H9 (cell line): ENCODE results near the gene LPP. TPM values are rescaled to one million over a fixed set of nuclear protein-coding genes. Genes with fewer than 3 reads are reported as not detected.

Experiments used
- DNase-seq: peaks from one replicate; pipeline ENCODE4 v3.0.0-alpha.2; 2017
- H2AFZ ChIP-seq: one replicate; pipeline ENCODE4 v1.6.1; 2013; ENCODE audit warnings: mild to moderate bottlenecking, low read length, control low read depth, moderate library complexity
- H2AK5ac ChIP-seq: 2 replicates; pipeline ENCODE4 v1.6.1; 2013; ENCODE audit warnings: low read length, control low read depth, mixed read lengths; ENCODE audit not compliant: insufficient read length
- H2BK120ac ChIP-seq: one replicate; pipeline ENCODE4 v1.6.1; 2013; ENCODE audit warnings: low read depth, mild to moderate bottlenecking, low read length, control low read depth, inconsistent platforms; ENCODE audit not compliant: poor library complexity, severe bottlenecking
- H2BK12ac ChIP-seq: 2 replicates; pipeline ENCODE4 v1.6.1; 2013; ENCODE audit warnings: low read length, control low read depth, mixed read lengths, low read depth; ENCODE audit not compliant: insufficient read length
- H2BK15ac ChIP-seq: 2 replicates; pipeline ENCODE4 v1.6.1; 2013; ENCODE audit warnings: low read depth, low read length, control low read depth
- H2BK20ac ChIP-seq: one replicate; pipeline ENCODE4 v1.6.1; 2013; ENCODE audit warnings: low read depth, mild to moderate bottlenecking, low read length, control low read depth, inconsistent platforms; ENCODE audit not compliant: poor library complexity, severe bottlenecking
- H2BK5ac ChIP-seq: 2 replicates; pipeline ENCODE4 v1.6.1; 2013; ENCODE audit warnings: low read length, control low read depth, mixed read lengths; ENCODE audit not compliant: insufficient read length
- H3K14ac ChIP-seq: 2 replicates; pipeline ENCODE4 v1.6.1; 2013; ENCODE audit warnings: low read length, control low read depth; ENCODE audit not compliant: insufficient read depth
- H3K18ac ChIP-seq: 2 replicates; pipeline ENCODE4 v1.6.1; 2013; ENCODE audit warnings: low read depth, mild to moderate bottlenecking, mixed read lengths, low read length, control low read depth; ENCODE audit not compliant: insufficient read length
- H3K23ac ChIP-seq: 2 replicates; pipeline ENCODE4 v1.6.1; 2013; ENCODE audit warnings: low read length, control low read depth, mixed read lengths, low read depth; ENCODE audit not compliant: insufficient read length
- H3K23me2 ChIP-seq: 2 replicates; pipeline ENCODE4 v1.6.1; 2013; ENCODE audit warnings: low read depth, mild to moderate bottlenecking, mixed read lengths, low read length, control low read depth; ENCODE audit not compliant: insufficient read length, poor library complexity, severe bottlenecking
- H3K27ac ChIP-seq: 2 replicates; pipeline ENCODE4 v1.5.1; 2013; ENCODE audit warnings: low read length, control low read depth, mixed read lengths, low read depth; ENCODE audit not compliant: insufficient read length
- H3K27me3 ChIP-seq: 2 replicates; pipeline ENCODE4 v1.6.1; 2013; ENCODE audit warnings: low read length, control low read depth, inconsistent platforms; ENCODE audit not compliant: insufficient read depth
- H3K4ac ChIP-seq: 2 replicates; pipeline ENCODE4 v1.6.1; 2013; ENCODE audit warnings: low read depth, mild to moderate bottlenecking, control low read depth, inconsistent platforms, low read length, moderate library complexity
- H3K4me1 ChIP-seq: 2 replicates; pipeline ENCODE4 v1.6.1; 2013; ENCODE audit warnings: low read length, control low read depth, inconsistent platforms; ENCODE audit not compliant: insufficient read depth
- H3K4me2 ChIP-seq: 2 replicates; pipeline ENCODE4 v1.6.1; 2013; ENCODE audit warnings: low read length, control low read depth, mixed read lengths; ENCODE audit not compliant: insufficient read length, insufficient read depth
- H3K56ac ChIP-seq: 2 replicates; pipeline ENCODE4 v1.6.1; 2013; ENCODE audit warnings: low read depth, mild to moderate bottlenecking, mixed read lengths, low read length, control low read depth; ENCODE audit not compliant: insufficient read length
- H3K79me1 ChIP-seq: 2 replicates; pipeline ENCODE4 v1.6.1; 2013; ENCODE audit warnings: low read depth, mild to moderate bottlenecking, moderate library complexity, low read length, control low read depth, inconsistent platforms; ENCODE audit not compliant: insufficient read depth, poor library complexity, severe bottlenecking
- H3K79me2 ChIP-seq: 2 replicates; pipeline ENCODE4 v1.6.1; 2013; ENCODE audit warnings: low read length, control low read depth, inconsistent platforms; ENCODE audit not compliant: insufficient read depth
- H3K9ac ChIP-seq: 2 replicates; pipeline ENCODE4 v1.6.1; 2013; ENCODE audit warnings: low read length, control low read depth, mixed read lengths; ENCODE audit not compliant: insufficient read length; ENCODE audit errors: extremely low read depth
- H3K9me3 ChIP-seq: one replicate; pipeline ENCODE4 v1.6.1; 2013; ENCODE audit warnings: low read depth, low read length, inconsistent platforms; ENCODE audit not compliant: control insufficient read depth
- H3T11ph ChIP-seq: one replicate; pipeline ENCODE4 v1.6.1; 2013; ENCODE audit warnings: mild to moderate bottlenecking, low read length, control low read depth, inconsistent platforms
- H4K20me1 ChIP-seq: one replicate; pipeline ENCODE4 v1.6.1; 2013; ENCODE audit not compliant: control insufficient read depth, insufficient read length, insufficient read depth
- H4K5ac ChIP-seq: 2 replicates; pipeline ENCODE4 v1.6.1; 2013; ENCODE audit warnings: low read depth, mild to moderate bottlenecking, mixed read lengths, low read length, control low read depth; ENCODE audit not compliant: insufficient read length
- H4K8ac ChIP-seq: replicated peaks from 2 replicates; pipeline ENCODE4 v1.6.1; 2013; ENCODE audit warnings: low read length, control low read depth, mixed read lengths, low read depth; ENCODE audit not compliant: insufficient read length
- H4K91ac ChIP-seq: 2 replicates; pipeline ENCODE4 v1.6.1; 2013; ENCODE audit warnings: low read depth, mild to moderate bottlenecking, moderate library complexity, mixed read lengths, low read length, control low read depth; ENCODE audit not compliant: insufficient read length
- H3K27ac Mint-ChIP-seq, 3 experiments: 2 replicates in 2 of 3; 3 replicates in 1 of 3; pipeline ENCODE4 v1.8.0; 2020 to 2021; ENCODE audit warnings: mixed read lengths in 3 of 3, mild to moderate bottlenecking in 1 of 3, moderate library complexity in 1 of 3
- H3K27me3 Mint-ChIP-seq: 2 replicates; pipeline ENCODE4 v1.8.0; 2021; ENCODE audit warnings: low read depth, mild to moderate bottlenecking, moderate library complexity, mixed read lengths
- H3K36me3 Mint-ChIP-seq, 3 experiments: 2 replicates in 2 of 3; 3 replicates in 1 of 3; pipeline ENCODE4 v1.8.0; 2020 to 2021; ENCODE audit warnings: low read depth in 3 of 3, mixed read lengths in 3 of 3; ENCODE audit not compliant: insufficient read depth in 1 of 3
- H3K4me1 Mint-ChIP-seq, 2 experiments: 2 replicates each; pipeline ENCODE4 v1.8.0; 2020; ENCODE audit warnings: mixed read lengths in 2 of 2
- H3K4me3 Mint-ChIP-seq, 2 experiments: 2 replicates in 1 of 2; 3 replicates in 1 of 2; pipeline ENCODE4 v1.8.0; 2020 to 2021; ENCODE audit warnings: mild to moderate bottlenecking in 2 of 2, mixed read lengths in 2 of 2, moderate library complexity in 1 of 2
- H3K9me3 Mint-ChIP-seq, 2 experiments: 2 replicates in 1 of 2; 3 replicates in 1 of 2; pipeline ENCODE4 v1.8.0; 2020; ENCODE audit warnings: mild to moderate bottlenecking in 2 of 2, mixed read lengths in 2 of 2, moderate library complexity in 1 of 2
- CTCF ChIP-seq: fragments of 200-600 bp; sonication (generic); conservative IDR thresholded peaks from 3 replicates; pipeline ENCODE4 v1.8.0; 2021; ENCODE audit warnings: antibody characterized with exemption, mild to moderate bottlenecking
- WGBS: extraction: QIAGEN DNeasy Blood & Tissue Kit; methylation state at CpG from one replicate; pipeline ENCODE4 v1.1.7; 2013; ENCODE audit warnings: missing lambda C conversion rate, low lambda C conversion rate, mixed read lengths; ENCODE audit not compliant: insufficient read length; ENCODE audit errors: extremely low coverage; 5-methylcytosine and 5-hydroxymethylcytosine counted together
- total RNA-seq: library from RNA; stranded (reverse); gene quantifications from 2 replicates; pipeline ENCODE4 v1.2.1, GENCODE V29; 2021

Gene LPP
- total RNA-seq, 1 experiment from 2014 or later = 64.6 TPM

- H3K9me3 Mint-ChIP-seq = peaks cover 0 to 2% of the 10 kb centered on the region in 2 experiments; a peak in 1 of 5 replicates
- Histone ChIP-seq H3K23ac (no peak overlapping the region), H3K79me1 (no peaks in the 10 kb centered on the region), H2BK120ac (no peak overlapping the region), H3K4me2 (no peak overlapping the region), H3K9ac (no peak overlapping the region), H3K9me3 (no peaks in the 10 kb centered on the region), H3K23me2 (no peaks in the 10 kb centered on the region), H2AFZ (no peak overlapping the region), H3K56ac (no peak overlapping the region), H2BK20ac (no peak overlapping the region), H2BK15ac (no peak overlapping the region), H2AK5ac (no peak overlapping the region), H3K4ac (no peak overlapping the region), H3K79me2 (no peaks in the 10 kb centered on the region), H4K91ac (no peak overlapping the region), H3K27me3 (no peaks in the 10 kb centered on the region), H3T11ph (no peak overlapping the region), H2BK12ac (no peak overlapping the region), H4K5ac (no peak overlapping the region), H2BK5ac (no peak overlapping the region), H3K4me1 (no peaks in the 10 kb centered on the region), H3K14ac (no peak overlapping the region), H4K20me1 (no peaks in the 10 kb centered on the region), H3K18ac (no peak overlapping the region), H4K8ac (no peak overlapping the region), H3K27ac (no peak overlapping the region)
- WGBS = no CpG with 5 or more reads among the region's 1 CpG
- H3K36me3 Mint-ChIP-seq = no peaks in the 10 kb centered on the region; a peak in 1 of 7 replicates
- no peaks in the 10 kb centered on the region for H3K4me1 Mint-ChIP-seq
- H3K27me3 Mint-ChIP-seq = no peaks in the 10 kb centered on the region
- no peak for DNase-seq
- H3K27ac Mint-ChIP-seq = no peak overlapping the region
- no peak overlapping the region for H3K4me3 Mint-ChIP-seq
- no peak for TF ChIP-seq CTCF
Observed at GRCh38 chr3:188844096-188844495, 690.1 kb downstream of the LPP start.
